Hepatocyte (in vitro differentiated cells): ENCODE measurements around the gene SREK1. TPM values are rescaled to one million over a fixed set of nuclear protein-coding genes. Genes with fewer than 3 reads are reported as not detected.

Source experiments
- DNase-seq: peaks from one replicate; pipeline ENCODE4 v3.0.0-alpha.2; 2016; ENCODE audit warnings: low spot score
- H2AFZ ChIP-seq: fragments of 200-600 bp; sonication (generic); 2 replicates; pipeline ENCODE4 v1.6.0; 2016; ENCODE audit warnings: antibody characterized with exemption, mild to moderate bottlenecking
- H3K27ac ChIP-seq: fragments of 200-600 bp; sonication (generic); 2 replicates; pipeline ENCODE4 v1.5.1; 2016; ENCODE audit warnings: mild to moderate bottlenecking
- H3K27me3 ChIP-seq: fragments of 200-600 bp; sonication (generic); 2 replicates; pipeline ENCODE4 v1.6.1; 2016
- H3K36me3 ChIP-seq: fragments of 200-600 bp; sonication (generic); replicated peaks from 2 replicates; pipeline ENCODE4 v1.5.1; 2016; ENCODE audit warnings: low read depth; ENCODE audit not compliant: insufficient read depth
- H3K4me1 ChIP-seq: fragments of 200-600 bp; sonication (generic); 2 replicates; pipeline ENCODE4 v1.5.1; 2016; ENCODE audit warnings: mild to moderate bottlenecking, moderate library complexity; ENCODE audit not compliant: insufficient read depth
- H3K4me2 ChIP-seq: fragments of 200-600 bp; sonication (generic); 2 replicates; pipeline ENCODE4 v1.6.0; 2016
- H3K4me3 ChIP-seq: fragments of 200-600 bp; sonication (generic); 2 replicates; pipeline ENCODE4 v1.5.1; 2016; ENCODE audit warnings: mild to moderate bottlenecking
- H3K79me2 ChIP-seq: fragments of 200-600 bp; sonication (generic); 2 replicates; pipeline ENCODE4 v1.6.0; 2017; ENCODE audit warnings: mild to moderate bottlenecking
- H3K9me2 ChIP-seq: fragments of 200-600 bp; sonication (generic); replicated peaks from 2 replicates; pipeline ENCODE4 v1.6.0; 2017; ENCODE audit warnings: mild to moderate bottlenecking; ENCODE audit not compliant: insufficient read depth
- H3K9me3 ChIP-seq: fragments of 200-600 bp; sonication (generic); 2 replicates; pipeline ENCODE4 v1.5.1; 2016; ENCODE audit warnings: low read depth, mild to moderate bottlenecking
- H4K20me1 ChIP-seq: fragments of 200-600 bp; sonication (generic); 2 replicates; pipeline ENCODE4 v1.6.0; 2016; ENCODE audit warnings: mild to moderate bottlenecking; ENCODE audit not compliant: insufficient read depth, poor library complexity, severe bottlenecking
- CTCF ChIP-seq: fragments of 200-600 bp; sonication (generic); IDR thresholded peaks from 2 replicates; pipeline ENCODE4 v1.5.1; 2016; ENCODE audit warnings: antibody characterized with exemption, mild to moderate bottlenecking; ENCODE audit not compliant: poor library complexity
- EZH2 ChIP-seq: fragments of 200-600 bp; sonication (generic); IDR thresholded peaks from 2 replicates; pipeline ENCODE4 v1.6.1; 2016; ENCODE audit warnings: antibody characterized with exemption, mild to moderate bottlenecking, borderline replicate concordance
- EZH2phosphoT487 ChIP-seq: fragments of 200-600 bp; sonication (generic); IDR thresholded peaks from one replicate; pipeline ENCODE4 v1.6.1; 2018; ENCODE audit warnings: antibody characterized with exemption, mild to moderate bottlenecking, low read depth, moderate library complexity; ENCODE audit not compliant: unreplicated experiment, severe bottlenecking
- WGBS: methylation state at CpG from one replicate; pipeline ENCODE4 v1.1.6; 2016; ENCODE audit warnings: low lambda C conversion rate; ENCODE audit errors: missing lambda C conversion rate; 5-methylcytosine and 5-hydroxymethylcytosine counted together
- polyA plus RNA-seq: library from polyadenylated mRNA; unstranded; fragments of >200 nt; fragmentation: Nextera tagmentation; extraction: Ambion mirVana; gene quantifications from 2 replicates; pipeline ENCODE4 v1.2.1, GENCODE V29; 2016
- total RNA-seq: library from RNA; depleted of rRNA; stranded (reverse); fragments of >200 nt; gene quantifications from 2 replicates; pipeline ENCODE4 v1.2.3, GENCODE V29; 2014

The SREK1 gene
- total and polyA plus RNA-seq, 2 experiments from 2014 or later: 54.1 to 91.9 TPM

GRCh38 chr5:66186108-66186507 is 42.0 kb downstream of the SREK1 start:
- WGBS: 90% methylated on average over 3 of the region's 3 CpGs
- Histone ChIP-seq H3K9me3 (no peaks in the 10 kb centered on the region), H3K4me2 (no peak overlapping the region), H3K36me3 (no peaks in the 10 kb centered on the region), H3K27me3 (no peaks in the 10 kb centered on the region), H4K20me1 (no peaks in the 10 kb centered on the region), H3K4me3 (no peak overlapping the region), H3K79me2 (no peaks in the 10 kb centered on the region), H2AFZ (no peak overlapping the region), H3K27ac (no peak overlapping the region), H3K9me2 (no peaks in the 10 kb centered on the region), H3K4me1 (no peaks in the 10 kb centered on the region)
- no peak for DNase-seq
- TF ChIP-seq EZH2 (no peak), CTCF (no peak), EZH2phosphoT487 (no peak)

GRCh38 chr5:66193419-66193818 is 49.3 kb downstream of the SREK1 start:
- H3K27ac ChIP-seq: no peak overlapping the region
- no peak for DNase-seq
- no peaks in the 10 kb centered on the region for H3K27me3 ChIP-seq
- no peak overlapping the region for H2AFZ ChIP-seq
- H3K9me3 ChIP-seq: no peaks in the 10 kb centered on the region
- no peak overlapping the region for H3K4me2 ChIP-seq
- no peaks in the 10 kb centered on the region for H4K20me1 ChIP-seq
- no peaks in the 10 kb centered on the region for H3K9me2 ChIP-seq
- H3K79me2 ChIP-seq: no peaks in the 10 kb centered on the region
- no peak for TF ChIP-seq EZH2phosphoT487
- TF ChIP-seq EZH2: no peak
- no peak for TF ChIP-seq CTCF
- H3K4me3 ChIP-seq: no peak overlapping the region
- no peaks in the 10 kb centered on the region for H3K36me3 ChIP-seq
- no peaks in the 10 kb centered on the region for H3K4me1 ChIP-seq

GRCh38 chr5:66197764-66198405 is 53.8 kb downstream of the SREK1 start:
- Histone ChIP-seq H3K9me2 (peaks cover 3% of the 10 kb centered on the region), H3K4me3 (no peak overlapping the region), H4K20me1 (no peaks in the 10 kb centered on the region), H3K79me2 (no peaks in the 10 kb centered on the region), H3K9me3 (no peaks in the 10 kb centered on the region), H2AFZ (no peak overlapping the region), H3K4me2 (no peak overlapping the region), H3K27ac (no peak overlapping the region), H3K27me3 (no peaks in the 10 kb centered on the region), H3K4me1 (no peaks in the 10 kb centered on the region), H3K36me3 (no peaks in the 10 kb centered on the region)
- WGBS: 76% methylated on average over 4 of the region's 4 CpGs
- DNase-seq: no peak
- TF ChIP-seq CTCF (no peak), EZH2phosphoT487 (no peak), EZH2 (no peak)

- H3K4me1 ChIP-seq: no peaks in the 10 kb centered on the region
- no peak overlapping the region for H3K4me3 ChIP-seq
- H3K27me3 ChIP-seq: no peaks in the 10 kb centered on the region
- WGBS: 89% methylated on average over 1 of the region's 1 CpG
- TF ChIP-seq CTCF: no peak
- TF ChIP-seq EZH2: no peak
- no peak for TF ChIP-seq EZH2phosphoT487
- H2AFZ ChIP-seq: no peak overlapping the region
- H3K27ac ChIP-seq: no peak overlapping the region
- peaks cover 3% of the 10 kb centered on the region for H3K9me2 ChIP-seq
- no peak overlapping the region for H3K4me2 ChIP-seq
- no peaks in the 10 kb centered on the region for H3K79me2 ChIP-seq
- no peaks in the 10 kb centered on the region for H3K36me3 ChIP-seq
- DNase-seq: no peak
- no peaks in the 10 kb centered on the region for H3K9me3 ChIP-seq
- no peaks in the 10 kb centered on the region for H4K20me1 ChIP-seq
Observed at GRCh38 chr5:66198837-66199236, 54.7 kb downstream of the SREK1 start.
